DMS79 (cell line): ENCODE results near the gene MAD1L1.
A peak's percentile ranks its signal among the peaks of the same experiment; 100 is the strongest.

Experiments used
- DNase-seq: peaks from one replicate; lab custom pipeline; 2025; lab: John Stamatoyannopoulos, UW

Gene MAD1L1

DNA sequence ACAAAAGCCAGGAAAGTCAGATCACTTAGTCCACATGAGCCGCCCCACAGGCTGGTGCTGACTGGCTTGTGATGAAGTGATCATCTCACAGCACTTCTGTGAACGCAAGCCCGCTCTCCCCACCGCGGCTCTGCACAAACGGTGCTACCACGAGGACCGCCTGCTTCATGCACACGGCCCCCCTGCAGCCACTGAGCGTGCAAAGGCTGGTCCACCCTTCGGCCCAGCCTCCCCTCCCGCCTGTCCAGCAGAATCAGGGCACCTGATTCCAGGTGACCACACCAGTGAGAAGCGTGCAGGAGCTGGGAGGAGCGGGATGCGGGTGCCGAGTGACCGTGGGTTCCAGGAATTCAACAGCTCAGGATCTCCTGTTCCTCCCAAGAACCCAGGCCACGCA lies 32.2 kb downstream of the MAD1L1 start:
- DNase-seq: no peak

DNA sequence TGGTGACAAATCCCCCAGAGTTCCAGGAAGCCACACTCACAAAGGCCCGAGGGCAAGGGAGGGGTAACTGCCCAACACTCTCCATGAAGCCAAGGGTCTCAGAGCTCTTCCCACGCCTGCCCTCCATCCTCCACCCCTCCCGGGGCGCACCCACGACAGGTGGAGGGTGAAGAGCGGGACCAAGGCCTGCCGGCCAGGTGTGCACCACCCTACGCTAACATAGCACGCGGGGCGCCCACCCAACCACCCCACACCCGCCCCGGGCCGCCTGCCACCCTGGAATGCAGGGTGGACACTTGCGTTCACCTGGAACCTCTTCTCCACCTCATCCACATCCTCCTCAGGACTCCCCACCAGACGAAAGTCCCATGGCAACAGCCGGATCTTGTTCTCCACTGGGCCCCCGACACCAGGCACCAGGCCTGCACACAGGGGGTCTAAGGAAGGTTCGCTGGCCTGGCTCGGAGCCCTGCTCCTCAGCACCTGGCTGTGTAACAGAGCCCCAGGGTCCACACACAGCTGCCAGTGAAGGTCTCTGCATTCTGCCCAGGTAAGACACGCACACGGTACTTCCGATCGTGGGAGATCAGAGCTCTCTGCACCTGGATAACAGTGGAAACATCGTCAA lies 32.7 kb downstream of the MAD1L1 start:
- DNase-seq: no peak

DNA sequence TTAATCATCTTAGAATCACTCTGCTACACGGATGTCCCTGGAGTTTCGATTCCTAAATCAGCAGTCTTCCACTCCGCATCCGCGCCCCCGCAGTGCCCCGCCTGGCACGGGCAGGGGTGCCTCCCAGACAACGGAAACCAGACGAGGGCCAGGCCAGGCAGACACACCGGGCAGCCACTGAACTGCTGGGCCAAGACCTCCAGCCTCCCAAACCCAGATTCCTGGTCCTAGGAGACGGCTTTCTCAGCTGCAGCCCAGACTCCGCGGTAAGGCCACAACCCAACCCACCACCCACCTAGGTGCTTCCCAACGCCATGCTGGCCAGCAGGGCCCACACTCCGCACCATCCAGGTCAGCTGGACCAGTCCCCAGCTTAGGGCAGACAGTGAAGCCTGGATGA lies 33.2 kb downstream of the MAD1L1 start:
- no peak for DNase-seq

DNA sequence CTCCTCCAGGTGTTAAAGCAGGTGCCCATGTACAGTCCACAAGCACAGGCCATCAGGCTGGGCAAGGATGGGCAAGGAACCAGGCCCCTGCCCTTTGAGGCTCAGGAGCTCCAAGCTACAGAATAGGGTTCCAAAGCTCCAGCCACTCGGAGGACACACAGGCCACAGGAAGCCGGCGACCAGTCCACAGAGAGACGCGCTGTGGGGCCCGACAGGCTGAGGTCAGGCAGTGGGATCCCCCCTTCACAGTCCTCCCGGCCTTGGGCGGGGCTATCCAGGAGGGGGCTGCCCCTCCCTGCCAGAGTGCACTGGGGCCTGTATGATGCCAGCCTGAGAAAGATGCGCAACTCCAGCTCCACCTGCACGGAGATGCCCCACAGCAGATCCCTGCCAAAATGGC lies 34.0 kb downstream of the MAD1L1 start:
- no peak for DNase-seq

DNA sequence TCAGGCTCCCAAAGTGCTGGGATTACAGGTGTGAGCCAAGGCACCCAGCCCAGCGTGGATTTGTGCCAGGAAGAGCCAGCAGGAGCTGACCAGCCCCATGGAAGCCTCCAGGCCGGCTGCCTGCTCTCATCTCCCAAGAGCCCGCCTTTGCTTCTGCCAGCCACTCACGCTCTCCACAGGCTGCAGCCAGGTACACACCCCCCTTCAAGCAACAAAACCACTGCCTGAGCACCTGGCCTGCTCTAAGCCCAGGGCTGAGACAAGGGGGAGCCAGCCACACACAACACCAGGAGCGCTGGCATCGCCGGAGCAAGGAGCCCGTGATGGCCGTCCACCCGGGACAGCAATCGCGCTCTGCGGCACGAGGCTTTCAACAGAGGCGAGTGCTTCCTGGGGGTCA lies 34.5 kb downstream of the MAD1L1 start:
- DNase-seq: peak; percentile 94

DNA sequence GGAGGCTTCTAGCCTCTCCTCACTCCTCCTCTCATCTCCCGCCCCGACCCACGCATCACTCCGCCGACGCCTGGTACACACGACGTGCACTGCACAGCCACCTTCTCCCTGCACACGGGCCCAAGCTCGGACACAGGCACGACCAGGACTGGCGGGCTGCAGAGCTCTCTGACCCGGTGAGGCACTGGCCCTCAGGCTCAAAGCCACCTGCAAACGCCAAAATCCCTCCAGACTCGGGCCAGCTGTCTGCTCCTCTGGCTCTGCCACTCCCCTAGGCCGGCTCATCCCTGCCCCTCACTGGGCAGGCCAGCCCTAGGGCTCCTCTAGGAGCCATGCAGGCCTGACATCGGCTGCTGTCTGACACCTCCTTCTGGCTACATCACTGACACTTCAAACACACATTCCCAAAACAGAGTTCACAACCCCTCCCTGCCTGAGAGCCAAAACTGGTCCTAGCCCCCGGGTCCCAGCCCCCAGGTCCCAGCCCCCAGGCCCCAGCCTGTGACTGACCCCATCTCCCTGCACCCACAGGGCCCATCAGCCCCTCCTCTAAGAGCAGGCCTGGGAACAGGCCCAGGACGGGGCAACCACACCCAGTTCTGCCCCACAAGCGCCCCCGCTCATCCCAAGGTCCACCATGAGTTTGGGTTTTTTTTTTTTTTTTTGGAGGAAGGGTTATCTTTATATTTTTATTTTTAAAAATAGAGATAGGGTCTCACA lies 35.1 kb downstream of the MAD1L1 start:
- no peak for DNase-seq

- peak; percentile 66 for DNase-seq
Observed at GRCh38 chr7:2196381-2197378, 36.1 kb downstream of the MAD1L1 start.

DNA sequence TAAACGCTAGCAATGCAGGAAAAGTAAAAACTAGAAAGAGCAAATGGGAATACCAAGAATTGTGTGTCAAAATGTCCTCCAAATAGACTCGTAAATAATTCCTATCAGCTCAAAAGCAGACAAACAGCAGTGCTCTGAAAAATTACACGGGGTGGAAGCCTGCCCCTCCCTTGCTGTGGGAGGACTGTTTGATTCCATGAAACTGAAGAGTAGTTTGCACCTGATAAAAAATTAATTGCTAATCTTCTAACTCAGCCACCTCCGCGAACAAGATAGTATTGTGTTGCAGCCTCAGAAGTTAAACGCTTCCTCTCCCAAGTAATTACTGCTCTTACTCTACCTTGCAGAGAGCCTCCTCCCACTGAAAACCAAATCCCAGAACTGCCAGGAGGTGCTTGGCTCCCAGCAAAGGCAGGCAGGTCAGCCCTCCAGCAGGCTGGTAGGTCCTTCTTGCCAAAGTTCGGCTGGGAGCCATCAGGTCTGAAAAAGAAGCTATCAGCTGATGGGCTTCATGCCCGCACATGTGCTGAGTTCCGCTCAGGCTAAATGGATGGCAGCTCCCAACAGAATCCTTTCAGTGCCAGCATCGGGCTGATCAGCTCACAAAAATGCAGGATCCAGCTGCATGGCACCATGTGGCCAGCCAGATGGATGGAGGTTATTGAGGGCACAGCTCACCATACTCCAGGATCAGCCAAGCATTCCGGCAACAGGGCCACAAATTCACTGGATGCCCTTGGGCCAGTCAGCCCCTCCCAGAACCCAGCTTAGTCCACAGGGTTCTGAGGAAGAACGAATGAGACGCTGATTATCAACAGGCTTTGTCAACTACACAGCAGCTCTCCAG lies 37.1 kb downstream of the MAD1L1 start:
- peak; percentile 68 for DNase-seq

GRCh38 chr7:2193575-2194305 lies 39.0 kb downstream of the MAD1L1 start:
- DNase-seq: no peak

DNA sequence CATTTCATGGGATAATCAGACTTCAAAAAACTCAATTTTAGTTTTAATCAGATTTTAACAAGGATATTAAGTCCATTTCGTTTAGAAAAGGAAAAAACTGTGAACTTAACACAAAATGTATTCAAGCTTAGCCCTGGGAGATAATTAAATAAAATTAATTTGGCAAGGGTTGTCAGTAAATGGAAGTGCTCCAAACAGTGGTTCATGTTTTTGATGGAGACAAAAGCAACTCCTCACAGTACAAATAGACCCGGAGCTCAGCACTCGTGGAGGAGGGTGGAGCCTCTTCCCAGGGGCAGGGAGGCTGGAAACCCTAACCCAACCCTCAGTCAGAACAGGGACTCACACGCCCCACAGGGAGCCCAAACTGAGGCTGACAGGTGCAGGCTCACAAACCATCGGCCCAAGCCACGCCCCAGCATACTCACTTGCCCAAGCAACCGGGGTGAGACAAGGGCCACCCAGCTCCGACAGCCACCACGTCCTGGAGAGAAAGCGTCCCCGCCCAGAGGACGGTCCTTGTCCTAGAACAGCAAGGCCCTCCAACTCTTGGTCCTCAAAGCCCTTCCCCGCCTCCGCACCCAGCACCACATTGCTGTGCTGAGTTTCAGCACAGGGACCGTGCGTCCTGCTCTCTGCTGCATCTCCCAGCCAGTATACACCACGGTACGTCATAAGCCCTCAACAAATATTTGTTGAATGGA lies 39.8 kb downstream of the MAD1L1 start:
- DNase-seq: peak; percentile 89

DNA sequence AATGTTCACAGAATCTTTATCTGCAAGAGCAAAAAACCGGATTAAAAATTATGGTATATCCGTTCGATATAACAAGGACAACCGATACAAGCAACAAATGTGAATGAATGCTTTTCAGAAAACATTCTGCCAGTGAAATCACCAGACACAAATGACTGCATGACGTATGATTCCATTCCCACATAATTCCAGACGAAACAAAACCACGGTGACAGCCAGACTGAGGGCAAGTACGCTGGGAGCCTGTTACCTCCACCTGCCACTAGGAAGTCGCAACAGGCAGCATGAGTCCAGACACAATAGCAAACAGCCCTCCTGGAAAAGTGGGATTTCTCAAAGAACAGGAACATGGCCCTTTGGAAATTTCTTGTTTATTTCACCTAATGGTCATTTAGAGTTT lies 41.7 kb downstream of the MAD1L1 start:
- no peak for DNase-seq

GRCh38 chr7:2190531-2190930 lies 42.2 kb downstream of the MAD1L1 start:
- DNase-seq: no peak

DNA sequence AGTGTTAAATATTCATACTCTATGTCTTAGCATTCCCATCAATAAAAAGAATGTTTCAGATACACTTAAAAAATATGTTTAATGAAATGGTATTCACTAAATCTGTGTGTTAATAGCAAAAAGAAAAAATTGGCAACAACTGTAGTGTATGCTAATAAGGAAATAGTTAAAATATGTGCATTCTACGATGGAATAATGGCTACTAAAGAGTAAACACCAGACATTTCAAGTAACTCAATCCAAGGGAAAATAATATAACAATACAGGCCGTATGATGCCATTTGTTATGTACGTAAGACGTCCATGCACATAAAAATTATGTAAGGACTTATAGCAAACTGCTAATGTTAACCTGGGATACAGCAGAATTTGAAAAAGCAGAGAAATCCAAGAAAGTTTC lies 46.6 kb downstream of the MAD1L1 start:
- no peak for DNase-seq

DNA sequence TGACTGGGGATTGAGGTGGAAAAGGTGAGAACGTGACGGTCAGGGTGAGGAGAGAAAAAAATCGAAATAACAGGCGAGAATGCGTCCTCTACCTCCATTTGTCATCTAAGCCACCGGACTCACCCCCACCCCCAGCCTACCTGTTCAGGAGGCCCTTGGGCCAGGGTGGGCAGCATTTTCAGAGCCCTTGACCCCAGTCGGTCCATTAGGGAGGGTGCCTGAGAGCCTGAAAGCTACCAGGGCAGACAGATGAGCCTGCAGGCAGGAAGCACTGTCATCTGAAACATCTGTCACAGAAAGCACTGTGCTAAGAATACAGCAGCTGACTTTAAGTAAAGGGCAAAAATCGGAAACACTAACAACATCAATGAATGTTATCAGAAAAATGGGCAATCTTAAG lies 47.0 kb downstream of the MAD1L1 start:
- DNase-seq: no peak

DNA sequence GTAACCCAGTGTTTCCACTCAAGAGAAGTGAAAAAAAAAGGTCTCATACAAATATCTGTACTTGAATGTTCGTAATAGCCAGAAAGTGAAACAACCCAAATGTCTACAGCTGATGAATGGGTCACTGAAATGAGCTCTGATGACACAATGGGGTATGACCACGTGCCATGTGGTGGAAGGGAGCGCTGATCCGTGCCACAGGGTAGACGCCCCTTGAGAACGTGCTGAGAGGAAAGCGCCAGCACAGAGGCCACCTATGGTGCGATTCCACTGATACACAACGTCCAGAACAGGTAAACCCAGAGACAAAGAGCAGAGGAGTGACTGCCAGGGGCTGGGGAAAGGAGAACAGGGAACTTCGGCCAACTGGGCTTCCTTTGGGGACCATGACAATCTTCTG lies 50.3 kb downstream of the MAD1L1 start:
- DNase-seq: no peak

- no peak for DNase-seq
Observed at GRCh38 chr7:2181077-2181854, 51.5 kb downstream of the MAD1L1 start.

- no peak for DNase-seq
Observed at GRCh38 chr7:2180081-2180480, 52.7 kb downstream of the MAD1L1 start.

DNA sequence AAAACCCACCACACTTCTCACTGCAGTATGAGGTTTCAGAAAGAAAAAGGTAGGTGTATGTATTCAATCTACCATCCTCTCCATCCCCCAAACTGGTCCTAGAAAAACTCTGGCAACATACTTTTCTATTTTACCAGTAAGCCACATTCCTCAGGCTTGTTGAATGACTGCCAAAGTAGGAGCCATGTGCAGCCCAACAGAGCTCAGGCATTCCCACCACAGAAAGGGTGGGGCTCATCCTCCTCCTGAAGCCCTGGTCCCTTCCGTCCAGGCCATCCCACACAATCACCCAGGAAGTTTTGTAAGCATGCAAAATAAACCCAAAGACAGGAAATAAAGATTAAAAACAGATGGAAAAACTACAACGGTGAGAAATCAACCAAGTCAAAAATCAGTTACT lies 57.2 kb downstream of the MAD1L1 start:
- no peak for DNase-seq

GRCh38 chr7:2175091-2175490 lies 57.7 kb downstream of the MAD1L1 start:
- DNase-seq: no peak
